Calu3 (cell line): ENCODE data around the gene COX6B2. TPM values are rescaled to one million over a fixed set of nuclear protein-coding genes. Genes with fewer than 3 reads are reported as not detected.

Experiments used
- BruUV-seq: library from RNA; stranded (reverse); fragments of 400-500 nt; replicated peaks from 2 replicates; lab custom pipeline; 2021; lab: Mats Ljungman, UMichigan
- CTCF ChIA-PET: fragments of 300-600 bp; sonication (Branson Sonifier 250); formaldehyde crosslinking; loops from one replicate; lab custom pipeline; 2022; ENCODE audit warnings: antibody characterized with exemption; lab: Charles Lee
- DNase-seq: peaks from one replicate; pipeline ENCODE4 v3.0.0; 2022
- H3K27ac Mint-ChIP-seq: one replicate; pipeline ENCODE4 v1.8.0; 2022; ENCODE audit warnings: mixed read lengths; ENCODE audit not compliant: unreplicated experiment
- H3K27me3 Mint-ChIP-seq: one replicate; pipeline ENCODE4 v1.8.0; 2022; ENCODE audit warnings: mixed read lengths; ENCODE audit not compliant: unreplicated experiment
- H3K36me3 Mint-ChIP-seq: one replicate; pipeline ENCODE4 v1.8.0; 2022; ENCODE audit warnings: mild to moderate bottlenecking, moderate library complexity, mixed read lengths; ENCODE audit not compliant: insufficient read depth, unreplicated experiment
- H3K4me1 Mint-ChIP-seq: one replicate; pipeline ENCODE4 v1.8.0; 2022; ENCODE audit warnings: mild to moderate bottlenecking, low read depth, mixed read lengths; ENCODE audit not compliant: unreplicated experiment
- H3K4me3 Mint-ChIP-seq: one replicate; pipeline ENCODE4 v1.8.0; 2022; ENCODE audit warnings: mild to moderate bottlenecking, low read depth, moderate library complexity, mixed read lengths; ENCODE audit not compliant: unreplicated experiment
- H3K9me3 Mint-ChIP-seq: one replicate; pipeline ENCODE4 v1.8.0; 2022; ENCODE audit warnings: low read depth, mixed read lengths; ENCODE audit not compliant: unreplicated experiment
- intact Hi-C: fragments of 100-400 bp; cut with micrococcal nuclease; formaldehyde crosslinking; loops from one replicate; pipeline ENCODE4 v1.10.0; 2022; ENCODE audit not compliant: unreplicated experiment
- total RNA-seq: library from RNA; stranded (reverse); gene quantifications from 2 replicates; pipeline ENCODE4 v1.2.3, GENCODE V29; 2022
- TF ChIP-seq, protein P1 (sequence below): fragments of 200-600 bp; IDR thresholded peaks from one replicate; pipeline ENCODE4 v1.8.0; 2022; ENCODE audit warnings: antibody characterized with exemption; ENCODE audit not compliant: unreplicated experiment

COX6B2 gene
- total RNA-seq, 1 experiment from 2014 or later = 3.4 TPM

- H3K4me1 Mint-ChIP-seq = peaks cover 7% of the 10 kb centered on the region
- intact Hi-C loops = no loop called here
- CTCF ChIA-PET = no interaction called here
Observed at GRCh38 chr19:55365245-55365644, 10.7 kb upstream of the COX6B2 start.

DNA sequence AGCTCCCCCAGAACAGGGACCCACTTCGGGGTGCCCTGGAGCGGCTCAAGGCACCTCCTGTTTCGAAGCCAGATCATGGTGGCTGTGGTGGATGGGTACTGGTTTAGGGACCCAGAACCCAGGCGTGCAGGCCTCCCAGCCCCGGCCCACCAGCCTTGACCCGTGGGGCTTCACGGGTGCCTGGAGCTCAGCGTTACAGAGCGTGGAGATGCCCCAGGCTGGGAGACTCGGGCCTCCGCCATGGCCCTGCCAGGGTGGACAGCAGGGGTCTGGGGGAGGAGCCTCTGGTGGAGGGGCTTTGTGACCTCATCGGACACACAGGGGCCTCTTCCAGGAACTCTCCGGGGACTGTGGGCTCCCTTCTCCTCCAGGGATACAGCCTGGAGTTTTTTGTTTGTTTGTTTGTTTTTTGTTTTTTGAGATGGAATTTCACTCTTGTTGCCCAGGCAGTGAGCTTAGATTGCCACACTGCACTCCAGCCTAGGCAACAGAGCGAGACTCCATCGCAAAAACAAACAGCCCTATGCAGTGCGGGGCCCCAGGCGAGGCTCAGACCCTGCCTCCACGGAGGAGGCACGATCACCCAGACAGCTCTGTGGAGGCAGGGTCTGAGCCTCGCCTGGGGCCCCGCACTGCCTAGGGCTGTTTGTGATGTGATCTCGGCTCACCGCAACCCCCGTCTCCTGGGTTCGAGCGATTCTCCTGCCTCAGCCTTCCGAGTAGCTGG, 8.6 kb upstream of the COX6B2 start, which contains the start of gene GARIN5B:
Gene GARIN5B, minus strand, starts transcription at position 271 of the 727 bp plus-strand sequence. Its CDS starts 194 bp downstream, at position 77.
- peaks cover 65% of the 10 kb centered on the region for H3K27me3 Mint-ChIP-seq
- CTCF ChIA-PET = no interaction called here
- peaks cover 4% of the 10 kb centered on the region for H3K36me3 Mint-ChIP-seq
- intact Hi-C loops = no loop called here
- no peak for DNase-seq
- no peaks in the 10 kb centered on the region for H3K4me1 Mint-ChIP-seq
- no TSS peak for BruUV-seq
- no peaks in the 10 kb centered on the region for H3K9me3 Mint-ChIP-seq
- TF ChIP-seq, protein P1, sequence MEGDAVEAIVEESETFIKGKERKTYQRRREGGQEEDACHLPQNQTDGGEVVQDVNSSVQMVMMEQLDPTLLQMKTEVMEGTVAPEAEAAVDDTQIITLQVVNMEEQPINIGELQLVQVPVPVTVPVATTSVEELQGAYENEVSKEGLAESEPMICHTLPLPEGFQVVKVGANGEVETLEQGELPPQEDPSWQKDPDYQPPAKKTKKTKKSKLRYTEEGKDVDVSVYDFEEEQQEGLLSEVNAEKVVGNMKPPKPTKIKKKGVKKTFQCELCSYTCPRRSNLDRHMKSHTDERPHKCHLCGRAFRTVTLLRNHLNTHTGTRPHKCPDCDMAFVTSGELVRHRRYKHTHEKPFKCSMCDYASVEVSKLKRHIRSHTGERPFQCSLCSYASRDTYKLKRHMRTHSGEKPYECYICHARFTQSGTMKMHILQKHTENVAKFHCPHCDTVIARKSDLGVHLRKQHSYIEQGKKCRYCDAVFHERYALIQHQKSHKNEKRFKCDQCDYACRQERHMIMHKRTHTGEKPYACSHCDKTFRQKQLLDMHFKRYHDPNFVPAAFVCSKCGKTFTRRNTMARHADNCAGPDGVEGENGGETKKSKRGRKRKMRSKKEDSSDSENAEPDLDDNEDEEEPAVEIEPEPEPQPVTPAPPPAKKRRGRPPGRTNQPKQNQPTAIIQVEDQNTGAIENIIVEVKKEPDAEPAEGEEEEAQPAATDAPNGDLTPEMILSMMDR = no peak
- no peak within 1 kb of the TSS for H3K4me3 Mint-ChIP-seq
- no peak within 1 kb of the TSS for H3K27ac Mint-ChIP-seq

More at GRCh38 chr19:55365245-55365644, 10.7 kb upstream of the COX6B2 start:
- H3K27ac Mint-ChIP-seq = no peak overlapping the region
- H3K9me3 Mint-ChIP-seq = no peaks in the 10 kb centered on the region
- peaks cover 15% of the 10 kb centered on the region for H3K36me3 Mint-ChIP-seq
- TF ChIP-seq, protein P1 = no peak
- H3K27me3 Mint-ChIP-seq = peaks cover 72% of the 10 kb centered on the region
- no TSS peak for BruUV-seq
- no peak overlapping the region for H3K4me3 Mint-ChIP-seq
- DNase-seq = no peak

GRCh38 chr19:55362174-55362989, 7.9 kb upstream of the COX6B2 start:
- BruUV-seq = no TSS peak
- DNase-seq = no peak

DNA sequence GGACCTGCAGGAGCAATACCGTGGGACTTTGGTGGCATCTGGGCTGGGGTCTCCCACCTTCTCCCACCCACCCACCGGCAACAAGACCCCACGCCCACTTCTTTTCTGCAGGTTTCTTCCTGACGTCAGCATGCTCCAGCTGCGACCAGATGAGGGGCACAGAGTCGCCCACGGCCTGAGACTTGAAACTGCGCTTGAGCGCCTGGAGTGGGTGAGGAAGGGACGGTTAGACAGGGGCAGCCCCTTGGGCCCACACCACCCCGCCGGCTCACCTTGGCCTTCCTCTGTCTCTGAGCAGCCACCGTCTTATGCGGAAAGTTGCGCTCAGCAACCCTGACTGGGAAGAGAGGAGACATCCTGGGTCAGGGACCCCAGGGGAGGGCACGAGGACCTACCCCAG, 6.4 kb upstream of the COX6B2 start:
- no TSS peak for BruUV-seq
- Mint-ChIP-seq H3K36me3 (no peaks in the 10 kb centered on the region), H3K4me1 (no peaks in the 10 kb centered on the region), H3K9me3 (no peaks in the 10 kb centered on the region), H3K27me3 (peaks cover 65% of the 10 kb centered on the region), H3K4me3 (no peak overlapping the region), H3K27ac (no peak overlapping the region)
- CTCF ChIA-PET = interaction anchor here (0.6 kb wide), 1 partner anchor 219 kb away, joined by 4 read pairs; no protein-coding TSS in a partner anchor
- no peak for DNase-seq
- intact Hi-C loops = no loop called here
- TF ChIP-seq, protein P1 = no peak

More at GRCh38 chr19:55362174-55362989, 7.9 kb upstream of the COX6B2 start:
- no peaks in the 10 kb centered on the region for H3K4me1 Mint-ChIP-seq
- no peaks in the 10 kb centered on the region for H3K9me3 Mint-ChIP-seq
- CTCF ChIA-PET = interaction anchor here (1.1 kb wide), 1 partner anchor 61 kb away, joined by 3 read pairs; no protein-coding TSS in a partner anchor
- H3K27ac Mint-ChIP-seq = no peak overlapping the region
- TF ChIP-seq, protein P1 = no peak
- H3K27me3 Mint-ChIP-seq = peaks cover 65% of the 10 kb centered on the region
- peaks cover 4% of the 10 kb centered on the region for H3K36me3 Mint-ChIP-seq
- no peak overlapping the region for H3K4me3 Mint-ChIP-seq
- intact Hi-C loops = no loop called here
